Panc1 (cell line): ENCODE data around the gene CAV3.

Experiments used
- POLR2AphosphoS5 ChIP-seq: IDR thresholded peaks from 2 replicates; pipeline ENCODE4 v1.6.1; 2012; ENCODE audit warnings: mild to moderate bottlenecking, low read depth, low read length, moderate library complexity
- SIN3A ChIP-seq: IDR thresholded peaks from 2 replicates; pipeline ENCODE4 v1.6.1; 2012; ENCODE audit warnings: low read depth, mild to moderate bottlenecking, low read length, moderate library complexity, borderline replicate concordance; ENCODE audit not compliant: insufficient read depth
- TCF7L2 ChIP-seq: IDR thresholded peaks from 2 replicates; pipeline ENCODE4 v1.6.1; 2011; ENCODE audit warnings: mild to moderate bottlenecking, low read depth, low read length, inconsistent platforms
- TF ChIP-seq, protein P1 (sequence below): fragments of 450-650 bp; IDR thresholded peaks from 2 replicates; pipeline ENCODE4 v1.5.1; 2017; ENCODE audit warnings: mild to moderate bottlenecking
- TF ChIP-seq, protein P2 (sequence below), 2 experiments: IDR thresholded peaks; 2 replicates each; pipeline ENCODE4 v1.6.1; 2011 to 2012; ENCODE audit warnings: low read depth in 2 of 2, control low read depth in 1 of 2, low read length in 1 of 2, mild to moderate bottlenecking in 1 of 2, moderate library complexity in 1 of 2; ENCODE audit not compliant: insufficient read depth in 1 of 2

GRCh38 chr3:8736436-8736835 is 2.8 kb downstream of the CAV3 start:
- TF ChIP-seq, protein P1, sequence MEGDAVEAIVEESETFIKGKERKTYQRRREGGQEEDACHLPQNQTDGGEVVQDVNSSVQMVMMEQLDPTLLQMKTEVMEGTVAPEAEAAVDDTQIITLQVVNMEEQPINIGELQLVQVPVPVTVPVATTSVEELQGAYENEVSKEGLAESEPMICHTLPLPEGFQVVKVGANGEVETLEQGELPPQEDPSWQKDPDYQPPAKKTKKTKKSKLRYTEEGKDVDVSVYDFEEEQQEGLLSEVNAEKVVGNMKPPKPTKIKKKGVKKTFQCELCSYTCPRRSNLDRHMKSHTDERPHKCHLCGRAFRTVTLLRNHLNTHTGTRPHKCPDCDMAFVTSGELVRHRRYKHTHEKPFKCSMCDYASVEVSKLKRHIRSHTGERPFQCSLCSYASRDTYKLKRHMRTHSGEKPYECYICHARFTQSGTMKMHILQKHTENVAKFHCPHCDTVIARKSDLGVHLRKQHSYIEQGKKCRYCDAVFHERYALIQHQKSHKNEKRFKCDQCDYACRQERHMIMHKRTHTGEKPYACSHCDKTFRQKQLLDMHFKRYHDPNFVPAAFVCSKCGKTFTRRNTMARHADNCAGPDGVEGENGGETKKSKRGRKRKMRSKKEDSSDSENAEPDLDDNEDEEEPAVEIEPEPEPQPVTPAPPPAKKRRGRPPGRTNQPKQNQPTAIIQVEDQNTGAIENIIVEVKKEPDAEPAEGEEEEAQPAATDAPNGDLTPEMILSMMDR, result no peak
- TF ChIP-seq, protein P2, sequence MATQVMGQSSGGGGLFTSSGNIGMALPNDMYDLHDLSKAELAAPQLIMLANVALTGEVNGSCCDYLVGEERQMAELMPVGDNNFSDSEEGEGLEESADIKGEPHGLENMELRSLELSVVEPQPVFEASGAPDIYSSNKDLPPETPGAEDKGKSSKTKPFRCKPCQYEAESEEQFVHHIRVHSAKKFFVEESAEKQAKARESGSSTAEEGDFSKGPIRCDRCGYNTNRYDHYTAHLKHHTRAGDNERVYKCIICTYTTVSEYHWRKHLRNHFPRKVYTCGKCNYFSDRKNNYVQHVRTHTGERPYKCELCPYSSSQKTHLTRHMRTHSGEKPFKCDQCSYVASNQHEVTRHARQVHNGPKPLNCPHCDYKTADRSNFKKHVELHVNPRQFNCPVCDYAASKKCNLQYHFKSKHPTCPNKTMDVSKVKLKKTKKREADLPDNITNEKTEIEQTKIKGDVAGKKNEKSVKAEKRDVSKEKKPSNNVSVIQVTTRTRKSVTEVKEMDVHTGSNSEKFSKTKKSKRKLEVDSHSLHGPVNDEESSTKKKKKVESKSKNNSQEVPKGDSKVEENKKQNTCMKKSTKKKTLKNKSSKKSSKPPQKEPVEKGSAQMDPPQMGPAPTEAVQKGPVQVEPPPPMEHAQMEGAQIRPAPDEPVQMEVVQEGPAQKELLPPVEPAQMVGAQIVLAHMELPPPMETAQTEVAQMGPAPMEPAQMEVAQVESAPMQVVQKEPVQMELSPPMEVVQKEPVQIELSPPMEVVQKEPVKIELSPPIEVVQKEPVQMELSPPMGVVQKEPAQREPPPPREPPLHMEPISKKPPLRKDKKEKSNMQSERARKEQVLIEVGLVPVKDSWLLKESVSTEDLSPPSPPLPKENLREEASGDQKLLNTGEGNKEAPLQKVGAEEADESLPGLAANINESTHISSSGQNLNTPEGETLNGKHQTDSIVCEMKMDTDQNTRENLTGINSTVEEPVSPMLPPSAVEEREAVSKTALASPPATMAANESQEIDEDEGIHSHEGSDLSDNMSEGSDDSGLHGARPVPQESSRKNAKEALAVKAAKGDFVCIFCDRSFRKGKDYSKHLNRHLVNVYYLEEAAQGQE (IDR thresholded peaks at IDR 0.05; ENCODE audit: insufficient read depth in 1 of 2, low read depth in 2 of 2, low read length in 1 of 2), result no peak
- TF ChIP-seq POLR2AphosphoS5 (no peak), SIN3A (no peak), TCF7L2 (no peak)
